Keratinocyte (primary cell): Measurements from ENCODE around the gene ACAN. TPM values are rescaled to one million over a fixed set of nuclear protein-coding genes. Genes with fewer than 3 reads are reported as not detected.

Experiments used
- DNase-seq: peaks from one replicate; pipeline ENCODE4 v3.0.0-alpha.2; 2011; ENCODE audit warnings: low read depth, missing footprints, low spot score
- FAIRE-seq: peaks from 2 replicates; lab custom pipeline; 2011; peaks lifted over from hg19 to GRCh38; lab: Jason Lieb, UNC
- H2AFZ ChIP-seq: 2 replicates; pipeline ENCODE4 v1.6.0; 2012; ENCODE audit warnings: low read length, control low read depth, inconsistent platforms; ENCODE audit not compliant: control insufficient read depth
- H3K27ac ChIP-seq: 2 replicates; pipeline ENCODE4 v1.5.1; 2011; ENCODE audit warnings: low read length; ENCODE audit not compliant: control insufficient read depth, insufficient read depth
- H3K27me3 ChIP-seq: 3 replicates; pipeline ENCODE4 v1.6.0; 2011; ENCODE audit warnings: low read length; ENCODE audit not compliant: control insufficient read depth, insufficient read depth; ENCODE audit errors: extremely low read depth
- H3K36me3 ChIP-seq, 2 experiments: 2 replicates in 1 of 2; 3 replicates in 1 of 2; pipeline ENCODE4 v1.5.1; 2011; ENCODE audit warnings: low read length in 2 of 2, mild to moderate bottlenecking in 1 of 2; ENCODE audit not compliant: control insufficient read depth in 2 of 2, insufficient read depth in 2 of 2; ENCODE audit errors: extremely low read depth in 1 of 2
- H3K4me1 ChIP-seq: 3 replicates; pipeline ENCODE4 v1.5.1; 2011; ENCODE audit warnings: low read length; ENCODE audit not compliant: control insufficient read depth, insufficient read depth; ENCODE audit errors: extremely low read depth
- H3K4me2 ChIP-seq: 3 replicates; pipeline ENCODE4 v1.6.0; 2011; ENCODE audit warnings: low read depth, low read length; ENCODE audit not compliant: control insufficient read depth, insufficient read depth; ENCODE audit errors: extremely low read depth
- H3K4me3 ChIP-seq, 3 experiments: fragments of 200-600 bp in 1 of 3; sonication (generic) in 1 of 3; 2 replicates in 2 of 3; 3 replicates in 1 of 3; pipeline ENCODE4 v1.5.1; 2011 to 2016; ENCODE audit warnings: low read length in 3 of 3, mild to moderate bottlenecking in 3 of 3, control low read depth in 2 of 3, inconsistent platforms in 1 of 3, low read depth in 1 of 3, mixed read lengths in 1 of 3, mixed run types in 1 of 3, moderate library complexity in 1 of 3; ENCODE audit not compliant: control insufficient read depth in 2 of 3, insufficient read depth in 2 of 3; ENCODE audit errors: extremely low read depth in 1 of 3
- H3K79me2 ChIP-seq: 2 replicates; pipeline ENCODE4 v1.6.0; 2012; ENCODE audit warnings: low read length; ENCODE audit not compliant: control insufficient read depth, insufficient read depth
- H3K9ac ChIP-seq: 3 replicates; pipeline ENCODE4 v1.6.0; 2011; ENCODE audit warnings: low read length; ENCODE audit not compliant: control insufficient read depth, insufficient read depth; ENCODE audit errors: extremely low read depth
- H3K9me1 ChIP-seq: 3 replicates; pipeline ENCODE4 v1.6.0; 2011; ENCODE audit warnings: low read length; ENCODE audit not compliant: control insufficient read depth, insufficient read depth; ENCODE audit errors: extremely low read depth
- H3K9me3 ChIP-seq: 2 replicates; pipeline ENCODE4 v1.5.1; 2012; ENCODE audit warnings: low read depth, low read length; ENCODE audit not compliant: control insufficient read depth
- H4K20me1 ChIP-seq: 3 replicates; pipeline ENCODE4 v1.6.0; 2011; ENCODE audit warnings: low read length; ENCODE audit not compliant: control insufficient read depth, insufficient read depth; ENCODE audit errors: extremely low read depth
- EZH2 ChIP-seq: IDR thresholded peaks from one replicate; pipeline ENCODE4 v1.6.1; 2012; ENCODE audit warnings: inconsistent platforms, mild to moderate bottlenecking, low read length, moderate library complexity
- dilution Hi-C: fragments of 300-500 bp; cut with MboI; formaldehyde crosslinking; loops from one replicate; pipeline ENCODE4 v1.7.0; 2020; ENCODE audit warnings: low sequenced_read_pairs; ENCODE audit not compliant: extremely low pct_ligation_motif_present
- polyA plus RNA-seq, 5 experiments: library from polyadenylated mRNA; depleted of rRNA in 3 of 5; stranded (reverse) in 3 of 5; stranded (forward) in 1 of 5; unstranded in 1 of 5; fragments of >200 nt; gene quantifications; 1 replicate in 1 of 5; 2 replicates in 3 of 5; 3 replicates in 1 of 5; pipeline versions ENCODE4 v1.2.1 to v1.2.3, GENCODE V29; 2011 to 2012; ENCODE audit warnings: missing spikeins in 2 of 5, low read depth in 1 of 5, low replicate concordance in 1 of 5
- TF ChIP-seq, protein P1 (sequence below), 3 experiments: IDR thresholded peaks in 1 of 3; conservative IDR thresholded peaks in 1 of 3; optimal IDR thresholded peaks in 1 of 3; 2 replicates in 2 of 3; 3 replicates in 1 of 3; pipeline versions ENCODE3 to v1.5.1; 2011; ENCODE audit warnings: low read length in 3 of 3, mild to moderate bottlenecking in 3 of 3, moderate library complexity in 2 of 3, control low read depth in 1 of 3, inconsistent platforms in 1 of 3; ENCODE audit not compliant: insufficient read depth in 2 of 3; ENCODE audit errors: extremely low read depth in 1 of 3

The ACAN gene
- polyA plus RNA-seq, 1 donor (not counting 4 experiments of a cell fraction or from before 2014, with no cell fraction given): not detected

DNA sequence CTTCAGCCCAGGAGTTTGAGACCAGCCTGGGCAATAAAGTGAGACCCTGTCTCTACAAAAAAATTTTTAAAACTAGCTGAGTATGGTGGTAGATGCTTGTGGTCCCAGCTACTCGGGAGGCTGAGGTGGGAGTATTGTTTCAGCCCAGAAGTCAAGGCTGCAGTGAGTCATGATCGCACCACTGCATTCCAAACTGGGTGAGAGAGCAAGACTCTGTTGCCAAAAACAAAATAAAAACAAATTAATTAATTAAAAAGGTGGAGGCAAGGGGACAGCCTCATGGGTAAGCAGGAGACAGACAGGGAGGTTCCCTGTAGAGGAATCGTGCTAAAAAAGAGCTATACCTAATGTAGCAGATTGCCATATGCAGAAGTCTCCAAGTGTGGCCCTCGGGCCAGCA lies 79.5 kb downstream of the ACAN start:
- no peak overlapping the region for H3K4me2 ChIP-seq
- dilution Hi-C loops: no loop called here
- H3K79me2 ChIP-seq: no peaks in the 10 kb centered on the region
- no peaks in the 10 kb centered on the region for H4K20me1 ChIP-seq
- H3K4me3 ChIP-seq: no peak overlapping the region
- no peaks in the 10 kb centered on the region for H3K36me3 ChIP-seq
- TF ChIP-seq, protein P1, sequence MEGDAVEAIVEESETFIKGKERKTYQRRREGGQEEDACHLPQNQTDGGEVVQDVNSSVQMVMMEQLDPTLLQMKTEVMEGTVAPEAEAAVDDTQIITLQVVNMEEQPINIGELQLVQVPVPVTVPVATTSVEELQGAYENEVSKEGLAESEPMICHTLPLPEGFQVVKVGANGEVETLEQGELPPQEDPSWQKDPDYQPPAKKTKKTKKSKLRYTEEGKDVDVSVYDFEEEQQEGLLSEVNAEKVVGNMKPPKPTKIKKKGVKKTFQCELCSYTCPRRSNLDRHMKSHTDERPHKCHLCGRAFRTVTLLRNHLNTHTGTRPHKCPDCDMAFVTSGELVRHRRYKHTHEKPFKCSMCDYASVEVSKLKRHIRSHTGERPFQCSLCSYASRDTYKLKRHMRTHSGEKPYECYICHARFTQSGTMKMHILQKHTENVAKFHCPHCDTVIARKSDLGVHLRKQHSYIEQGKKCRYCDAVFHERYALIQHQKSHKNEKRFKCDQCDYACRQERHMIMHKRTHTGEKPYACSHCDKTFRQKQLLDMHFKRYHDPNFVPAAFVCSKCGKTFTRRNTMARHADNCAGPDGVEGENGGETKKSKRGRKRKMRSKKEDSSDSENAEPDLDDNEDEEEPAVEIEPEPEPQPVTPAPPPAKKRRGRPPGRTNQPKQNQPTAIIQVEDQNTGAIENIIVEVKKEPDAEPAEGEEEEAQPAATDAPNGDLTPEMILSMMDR (optimal IDR thresholded peaks at IDR 0.05 in 1 of 3, IDR thresholded peaks at IDR 0.05 in 1 of 3, conservative IDR thresholded peaks at IDR 0.05 in 1 of 3; ENCODE audit: extremely low read depth in 1 of 3, insufficient read depth in 2 of 3, low read length in 3 of 3): no peak
- no peak for TF ChIP-seq EZH2
- H3K9me3 ChIP-seq: no peaks in the 10 kb centered on the region
- H2AFZ ChIP-seq: no peak overlapping the region
- H3K27me3 ChIP-seq: no peaks in the 10 kb centered on the region
- H3K4me1 ChIP-seq: peaks cover 4% of the 10 kb centered on the region
- H3K9ac ChIP-seq: no peak overlapping the region
- H3K9me1 ChIP-seq: no peaks in the 10 kb centered on the region
- no peak overlapping the region for H3K27ac ChIP-seq
- DNase-seq: no peak
- FAIRE-seq: no peak

DNA sequence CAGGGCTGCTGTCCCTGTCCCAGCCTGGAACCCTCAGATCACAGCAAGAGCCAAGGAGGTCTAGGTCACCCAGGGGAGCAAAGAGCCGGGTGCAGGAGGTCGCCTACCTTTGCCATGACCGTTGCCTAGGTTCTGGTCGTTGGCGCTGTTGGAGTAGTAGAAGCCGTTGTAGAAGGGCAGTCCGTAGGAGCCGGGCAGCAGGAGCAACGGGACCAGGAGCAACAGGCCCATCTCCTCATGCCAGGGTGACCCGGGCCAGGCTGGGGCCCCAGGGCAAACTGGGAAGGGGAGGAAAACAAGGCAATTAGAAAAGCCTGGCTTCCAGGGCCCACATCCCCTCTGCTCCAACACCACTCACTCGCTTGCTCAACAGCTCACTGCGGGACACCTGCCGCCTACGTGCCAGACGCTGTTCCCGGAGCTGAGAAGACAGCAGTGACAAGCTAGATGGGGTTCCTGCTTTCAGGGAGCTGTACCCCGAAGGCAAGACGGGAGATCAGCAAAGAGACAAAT lies 83.9 kb downstream of the ACAN start:
- Histone ChIP-seq H3K4me3 (no peak overlapping the region), H2AFZ (no peak overlapping the region), H3K9me3 (no peaks in the 10 kb centered on the region), H3K79me2 (no peaks in the 10 kb centered on the region), H4K20me1 (no peaks in the 10 kb centered on the region), H3K4me2 (no peak overlapping the region), H3K27ac (no peak overlapping the region), H3K27me3 (no peaks in the 10 kb centered on the region), H3K4me1 (peaks cover 4% of the 10 kb centered on the region), H3K9me1 (no peaks in the 10 kb centered on the region), H3K36me3 (no peaks in the 10 kb centered on the region), H3K9ac (no peak overlapping the region)
- dilution Hi-C loops: no loop called here
- TF ChIP-seq EZH2: no peak
- TF ChIP-seq, protein P1 (optimal IDR thresholded peaks at IDR 0.05 in 1 of 3, IDR thresholded peaks at IDR 0.05 in 1 of 3, conservative IDR thresholded peaks at IDR 0.05 in 1 of 3; ENCODE audit: extremely low read depth in 1 of 3, insufficient read depth in 2 of 3, low read length in 3 of 3): no peak
- FAIRE-seq (no peak), DNase-seq (no peak)
